HG03280 (cell line): ENCODE data around the gene MIA2.
"Not testable (repeated sequence)": the region's sequence is repeated elsewhere in the genome, so short reads cannot be mapped to it uniquely, and the experiment has no call there.

Source experiments
- ATAC-seq: cut with Tn5 transposase; IDR thresholded peaks from one replicate; pipeline ENCODE4 v1.9.1; 2021; ENCODE audit warnings: mild to moderate bottlenecking, moderate library complexity; ENCODE audit not compliant: unreplicated experiment

Gene MIA2, protein sequence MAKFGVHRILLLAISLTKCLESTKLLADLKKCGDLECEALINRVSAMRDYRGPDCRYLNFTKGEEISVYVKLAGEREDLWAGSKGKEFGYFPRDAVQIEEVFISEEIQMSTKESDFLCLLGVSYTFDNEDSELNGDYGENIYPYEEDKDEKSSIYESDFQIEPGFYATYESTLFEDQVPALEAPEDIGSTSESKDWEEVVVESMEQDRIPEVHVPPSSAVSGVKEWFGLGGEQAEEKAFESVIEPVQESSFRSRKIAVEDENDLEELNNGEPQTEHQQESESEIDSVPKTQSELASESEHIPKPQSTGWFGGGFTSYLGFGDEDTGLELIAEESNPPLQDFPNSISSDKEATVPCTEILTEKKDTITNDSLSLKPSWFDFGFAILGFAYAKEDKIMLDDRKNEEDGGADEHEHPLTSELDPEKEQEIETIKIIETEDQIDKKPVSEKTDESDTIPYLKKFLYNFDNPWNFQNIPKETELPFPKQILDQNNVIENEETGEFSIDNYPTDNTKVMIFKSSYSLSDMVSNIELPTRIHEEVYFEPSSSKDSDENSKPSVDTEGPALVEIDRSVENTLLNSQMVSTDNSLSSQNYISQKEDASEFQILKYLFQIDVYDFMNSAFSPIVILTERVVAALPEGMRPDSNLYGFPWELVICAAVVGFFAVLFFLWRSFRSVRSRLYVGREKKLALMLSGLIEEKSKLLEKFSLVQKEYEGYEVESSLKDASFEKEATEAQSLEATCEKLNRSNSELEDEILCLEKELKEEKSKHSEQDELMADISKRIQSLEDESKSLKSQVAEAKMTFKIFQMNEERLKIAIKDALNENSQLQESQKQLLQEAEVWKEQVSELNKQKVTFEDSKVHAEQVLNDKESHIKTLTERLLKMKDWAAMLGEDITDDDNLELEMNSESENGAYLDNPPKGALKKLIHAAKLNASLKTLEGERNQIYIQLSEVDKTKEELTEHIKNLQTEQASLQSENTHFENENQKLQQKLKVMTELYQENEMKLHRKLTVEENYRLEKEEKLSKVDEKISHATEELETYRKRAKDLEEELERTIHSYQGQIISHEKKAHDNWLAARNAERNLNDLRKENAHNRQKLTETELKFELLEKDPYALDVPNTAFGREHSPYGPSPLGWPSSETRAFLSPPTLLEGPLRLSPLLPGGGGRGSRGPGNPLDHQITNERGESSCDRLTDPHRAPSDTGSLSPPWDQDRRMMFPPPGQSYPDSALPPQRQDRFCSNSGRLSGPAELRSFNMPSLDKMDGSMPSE (N-terminal part only)

DNA sequence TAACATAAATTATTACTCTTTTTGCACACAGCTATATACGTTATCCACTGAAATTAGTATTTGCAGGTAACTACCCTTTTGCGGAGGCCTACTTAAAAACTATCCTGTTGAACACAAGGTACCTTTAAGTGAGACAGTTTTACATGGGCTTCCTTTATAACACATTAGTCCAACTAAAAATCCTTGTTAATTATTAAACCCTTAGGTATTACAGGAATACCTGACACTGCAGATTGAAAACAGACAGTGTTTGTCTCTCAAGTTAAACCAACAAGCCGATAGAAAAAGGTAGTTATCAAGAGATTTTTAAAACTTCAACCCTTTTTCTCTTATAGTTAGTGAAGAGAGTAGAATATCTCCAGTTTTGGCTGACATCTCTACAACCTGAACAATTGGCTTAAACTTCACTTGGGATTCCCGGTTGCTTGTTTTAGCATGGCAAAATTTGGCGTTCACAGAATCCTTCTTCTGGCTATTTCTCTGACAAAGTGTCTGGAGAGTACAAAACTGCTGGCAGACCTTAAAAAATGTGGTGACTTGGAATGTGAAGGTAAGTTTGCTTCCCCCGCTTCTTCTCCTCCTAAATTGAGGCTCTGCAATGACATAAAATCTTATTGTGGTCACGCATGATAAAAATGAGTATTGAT lies at the start of gene MIA2:
TSS of gene MIA2 (plus strand) at position 236 of the 647 bp plus-strand sequence. CDS start at position 436, 200 bp downstream.
- no peak for ATAC-seq

DNA sequence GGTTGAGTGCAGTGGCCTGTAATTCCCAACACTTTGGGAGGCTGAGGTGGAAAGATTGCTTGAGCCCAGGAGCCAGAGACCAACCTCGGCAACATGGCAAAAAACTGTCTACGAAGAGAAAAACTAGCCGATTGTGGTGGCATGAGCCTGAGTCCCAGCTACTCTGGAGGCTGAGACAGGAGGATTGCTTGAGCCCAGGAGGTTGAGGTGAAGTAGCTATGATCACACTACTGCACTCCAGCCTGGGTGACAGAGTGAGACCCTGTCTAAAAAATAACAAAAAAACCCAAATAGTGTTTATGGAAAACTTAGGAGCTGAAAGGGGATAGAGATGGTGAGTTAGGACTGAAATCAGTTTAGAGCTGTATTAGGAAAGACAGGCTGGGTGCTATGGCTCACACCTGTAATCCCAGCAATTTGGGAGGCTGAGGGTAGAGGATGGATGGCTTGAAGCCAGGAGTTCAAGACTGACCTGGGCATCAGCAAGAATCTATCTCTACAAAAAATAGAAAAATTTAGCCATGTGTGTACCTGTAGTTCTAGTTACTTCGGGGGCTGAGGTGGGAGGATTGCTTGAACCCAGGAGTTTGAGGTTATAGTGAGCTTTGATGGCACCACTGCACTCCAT lies 49.0 kb upstream of the MIA2 start:
- ATAC-seq = no peak

DNA sequence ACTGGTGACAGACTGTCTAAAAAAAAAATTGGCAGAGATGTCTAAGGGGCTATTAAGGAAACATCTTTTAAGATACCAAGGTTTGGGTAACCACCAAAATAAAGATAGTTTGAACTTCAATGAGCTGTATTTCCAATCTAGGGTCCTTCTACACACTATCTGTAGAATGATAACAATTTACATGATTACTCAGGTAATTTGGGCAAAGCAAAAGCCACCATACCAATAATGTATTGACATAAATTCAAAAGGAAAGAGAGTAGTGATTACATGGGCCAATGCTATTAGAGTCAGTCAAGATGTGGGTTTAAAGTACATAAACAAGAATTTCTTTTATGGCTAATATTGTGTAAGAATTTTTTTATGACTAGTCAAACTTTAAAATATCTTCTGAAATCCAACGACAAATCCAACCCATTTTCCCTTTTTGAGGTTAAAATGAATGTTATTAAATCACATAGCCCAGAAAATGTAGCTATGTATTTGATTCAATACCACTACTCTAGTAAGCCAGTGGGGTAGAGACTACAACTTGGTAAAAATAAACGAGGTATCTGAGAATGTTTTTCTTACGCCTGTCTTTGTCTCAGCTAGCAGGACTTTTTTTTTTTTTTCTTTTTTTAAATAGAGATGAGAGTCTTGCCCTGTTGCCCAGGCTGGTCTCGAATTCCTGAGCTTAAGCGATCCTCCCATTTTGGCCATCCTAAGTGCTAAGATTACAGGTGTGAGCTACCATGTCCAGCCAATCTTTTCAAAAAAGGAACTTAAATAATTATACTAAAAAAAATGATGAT lies 48.3 kb upstream of the MIA2 start:
- ATAC-seq = no peak

DNA sequence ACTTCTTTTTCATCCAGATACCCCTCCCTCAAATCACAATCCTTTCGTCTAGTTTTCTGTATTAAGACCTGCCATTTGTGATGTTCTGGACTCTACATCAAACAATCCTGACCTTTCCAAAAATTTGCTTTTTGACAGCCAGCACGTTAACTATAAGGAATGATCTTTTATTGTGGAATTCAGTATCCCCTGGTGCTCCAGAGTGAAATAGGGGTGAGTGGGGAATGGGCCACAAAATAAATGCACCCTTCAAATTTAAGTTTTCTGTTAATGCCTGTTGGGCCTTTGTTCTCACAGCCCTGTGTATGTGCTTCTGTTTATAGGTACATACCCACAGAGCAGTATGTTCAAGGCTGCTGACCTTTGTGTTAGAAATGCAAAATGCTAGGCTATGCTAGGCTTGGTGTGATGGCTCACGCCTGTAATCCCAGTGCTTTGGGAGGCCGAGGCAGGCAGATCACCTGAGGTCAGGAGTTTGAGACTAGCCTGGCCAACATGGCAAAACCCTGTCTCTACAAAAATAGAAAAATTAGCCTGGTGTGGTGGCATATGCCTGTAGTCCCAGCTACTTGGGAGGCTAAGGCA lies 46.7 kb upstream of the MIA2 start:
- ATAC-seq = no peak

DNA sequence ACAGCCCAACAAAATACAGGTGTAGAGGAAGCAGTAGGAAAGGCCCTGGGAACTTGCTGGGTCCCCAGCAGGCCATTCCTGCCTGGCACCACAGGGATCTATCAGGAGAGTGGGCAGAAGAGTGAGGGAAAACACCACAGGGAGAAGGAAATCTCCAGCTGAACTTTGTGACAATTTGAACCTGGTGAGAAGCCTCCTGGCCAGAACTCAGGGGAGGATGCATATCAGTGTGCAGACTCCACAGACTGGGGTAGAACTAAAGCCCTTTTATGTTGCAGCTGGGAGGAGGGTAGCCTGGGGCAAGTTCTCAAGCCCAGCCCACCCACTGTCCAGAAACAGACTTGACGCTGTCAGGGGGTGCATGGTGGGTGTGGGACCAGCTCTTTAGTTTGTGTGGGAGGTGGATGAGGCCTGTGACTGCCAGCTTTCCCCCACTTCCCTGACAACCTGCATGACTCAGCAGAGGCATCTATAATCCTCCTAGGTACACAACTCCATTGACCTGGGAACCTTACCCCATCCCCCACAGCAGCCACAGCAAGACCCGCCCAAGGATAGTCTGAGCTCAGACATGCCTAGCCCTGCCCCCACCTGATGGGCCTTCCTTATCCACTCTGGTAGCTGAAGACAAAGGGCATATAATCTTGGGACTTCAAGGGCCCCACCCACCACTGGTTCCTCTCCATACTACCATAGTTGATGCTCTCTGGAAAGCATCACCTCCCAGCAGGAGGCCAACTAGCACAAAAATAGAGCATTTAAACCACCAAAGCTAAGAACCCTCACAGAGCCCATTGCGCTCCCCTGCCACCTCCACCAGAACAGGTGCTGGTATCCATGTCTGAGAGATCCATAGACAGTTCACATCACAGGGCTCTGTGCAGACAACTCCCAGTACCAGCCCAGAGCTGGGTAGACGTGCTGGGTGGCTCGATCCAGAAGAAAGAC lies 29.8 kb upstream of the MIA2 start:
- ATAC-seq = no peak

DNA sequence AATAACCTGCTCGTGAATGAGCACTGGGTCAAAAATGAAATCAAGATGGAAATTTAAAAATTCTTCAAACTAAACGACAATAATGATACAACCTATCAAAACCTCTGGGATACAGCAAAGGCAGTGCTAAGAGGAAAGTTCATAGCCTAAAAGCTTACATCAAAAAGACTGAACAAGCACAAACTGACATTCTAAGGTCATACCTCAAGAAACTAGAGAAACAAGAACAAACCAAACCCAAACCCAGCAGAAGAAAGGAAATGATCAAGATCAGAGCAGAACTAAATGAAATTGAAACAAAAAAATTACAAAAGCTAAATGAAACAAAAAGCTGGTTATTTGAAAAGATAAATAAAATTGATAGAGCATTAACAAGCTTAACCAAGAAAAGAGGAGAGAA lies 26.3 kb upstream of the MIA2 start:
- ATAC-seq = not testable (repeated sequence)

DNA sequence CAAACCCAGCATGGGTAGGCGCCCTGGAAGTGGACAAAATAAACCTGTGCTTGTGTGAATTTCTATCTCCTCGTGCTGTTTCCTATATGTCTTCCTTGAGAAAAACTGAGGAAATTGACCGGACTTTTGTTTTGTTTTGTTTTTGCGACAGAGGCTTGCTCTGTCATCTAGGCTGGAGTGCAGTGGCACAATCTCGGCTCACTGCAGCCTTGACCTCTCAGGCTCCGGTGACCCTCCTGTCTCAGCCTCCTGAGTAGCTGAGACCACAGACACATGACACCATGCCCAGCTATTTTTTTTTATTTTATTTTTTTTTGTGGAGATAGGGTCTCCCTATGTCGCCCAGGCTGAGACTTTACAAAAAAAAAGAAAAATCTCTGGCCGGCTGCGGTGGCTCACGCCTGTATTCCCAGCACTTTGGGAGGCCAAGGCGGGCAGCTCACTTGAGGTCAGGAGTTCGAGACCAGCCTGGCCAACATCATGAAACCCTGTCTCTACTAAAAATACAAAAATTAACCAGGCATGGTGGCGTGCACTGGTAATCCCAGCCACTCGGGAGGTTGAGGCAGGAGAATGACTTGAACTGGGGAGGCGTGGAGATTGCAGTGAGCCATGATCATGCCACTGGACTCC lies 22.5 kb upstream of the MIA2 start:
- no peak for ATAC-seq

DNA sequence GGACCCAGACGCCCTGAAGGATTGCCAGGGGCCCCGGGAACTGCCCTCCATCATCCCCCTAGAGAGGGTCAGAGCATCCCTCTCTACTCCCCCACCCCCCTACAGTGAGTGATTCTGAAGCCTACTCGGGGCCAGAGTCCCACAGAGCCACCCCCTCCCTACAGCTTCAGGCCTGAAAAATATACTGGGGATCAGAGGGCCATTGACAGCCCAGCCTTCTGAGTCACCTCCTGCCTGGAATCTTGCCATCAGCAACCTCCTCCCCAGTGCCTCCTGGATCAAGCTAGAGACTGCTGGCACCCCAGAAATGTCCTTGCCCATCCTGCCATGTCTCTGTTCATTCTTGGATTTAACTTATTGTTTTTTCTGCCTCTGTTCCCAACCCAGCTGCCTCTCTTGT lies 21.7 kb upstream of the MIA2 start:
- ATAC-seq = no peak

DNA sequence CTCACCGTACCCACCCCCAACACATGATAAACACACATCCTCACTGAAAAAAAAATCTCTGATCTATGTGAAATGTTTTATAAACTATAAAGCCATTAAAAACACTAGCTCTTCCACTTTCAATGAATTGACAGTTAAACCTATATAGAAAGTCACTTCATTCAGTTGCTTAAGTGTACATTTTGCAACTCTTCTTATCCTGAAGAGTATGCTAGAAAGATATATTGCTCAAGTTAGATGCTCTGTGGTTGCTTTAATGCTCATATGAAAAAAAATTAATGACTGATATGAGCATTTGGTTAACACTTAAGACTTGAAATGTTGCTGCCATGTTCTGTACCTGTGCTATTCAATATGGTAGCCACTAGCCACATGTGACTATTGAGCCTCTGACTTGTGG lies 21.0 kb upstream of the MIA2 start:
- no peak for ATAC-seq

DNA sequence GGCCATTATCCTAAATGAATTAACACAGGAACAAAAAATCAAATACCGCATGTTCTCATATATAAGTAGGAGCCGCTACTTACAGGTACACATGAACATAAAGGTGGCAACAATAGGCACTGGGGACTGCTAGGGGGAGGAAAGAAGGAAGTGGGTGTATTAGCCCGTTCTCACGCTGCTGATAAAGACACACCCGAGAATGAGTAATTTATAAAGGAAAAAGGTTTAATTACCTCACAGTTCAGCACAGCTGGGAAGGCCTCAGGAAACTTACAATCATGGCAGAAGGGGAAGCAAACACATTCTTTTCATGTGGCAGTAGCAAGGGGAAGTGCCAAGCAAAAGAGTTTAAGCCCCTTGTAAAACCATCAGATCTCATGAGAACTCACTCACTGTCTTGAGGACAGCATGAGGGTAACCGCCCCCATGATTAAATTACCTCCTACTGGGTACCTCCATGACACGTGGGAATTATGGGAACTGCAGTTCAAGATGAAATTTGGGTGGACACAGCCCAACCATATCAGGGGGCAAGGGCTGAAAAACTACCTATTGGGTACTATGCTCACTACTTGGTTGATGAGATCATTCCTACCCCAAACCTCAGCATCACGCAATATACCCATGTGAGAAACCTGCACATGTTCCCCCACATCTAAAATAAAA lies 16.4 kb upstream of the MIA2 start:
- no peak for ATAC-seq

DNA sequence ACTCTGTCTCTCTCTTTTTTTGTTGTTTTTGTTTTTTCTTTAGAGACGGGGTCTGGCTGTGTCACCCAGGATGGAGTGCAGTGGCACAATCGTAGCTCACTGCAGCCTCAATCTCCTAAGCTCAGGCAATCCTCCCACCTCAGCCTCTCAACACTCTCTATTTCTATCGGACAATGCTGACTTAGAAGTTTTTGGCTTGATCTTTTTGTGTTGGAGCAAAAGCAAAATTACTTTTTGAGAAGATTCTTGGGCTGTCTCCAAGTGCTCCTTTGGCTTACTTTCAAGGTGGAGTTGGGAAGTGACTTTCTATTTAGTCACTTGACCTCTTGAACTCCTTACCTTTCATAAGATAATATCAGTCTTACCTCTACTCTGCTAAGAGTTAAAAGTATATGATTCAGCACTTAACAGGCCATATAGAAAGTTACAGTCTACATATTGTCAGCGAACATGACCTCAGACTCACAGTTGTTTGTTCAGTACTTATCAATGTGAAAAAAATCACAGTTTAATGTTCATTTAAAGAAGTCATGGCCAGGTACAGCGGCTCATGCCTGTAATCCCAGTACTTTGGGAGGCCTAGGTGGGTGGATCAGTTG lies 15.4 kb upstream of the MIA2 start:
- ATAC-seq = no peak

DNA sequence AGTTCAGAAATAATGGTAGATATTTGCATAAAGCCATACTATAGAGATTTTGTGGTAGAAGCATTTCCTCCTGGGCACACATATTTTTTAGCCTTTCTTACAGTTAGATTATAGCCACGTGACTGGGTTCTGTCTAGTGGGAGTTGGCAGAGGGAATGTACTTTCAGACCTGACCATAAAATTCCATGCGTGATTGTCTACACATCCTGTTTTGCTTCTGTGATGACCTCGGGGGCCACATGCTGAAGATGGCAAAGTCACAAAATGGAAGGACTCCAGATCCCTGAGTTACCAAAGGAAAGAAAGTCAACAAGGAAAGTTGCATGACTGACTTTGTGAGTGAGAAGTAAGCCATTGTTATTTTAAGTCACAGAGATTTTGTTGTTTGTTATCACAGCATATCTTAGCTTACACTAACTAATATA lies 14.6 kb upstream of the MIA2 start:
- ATAC-seq = no peak

DNA sequence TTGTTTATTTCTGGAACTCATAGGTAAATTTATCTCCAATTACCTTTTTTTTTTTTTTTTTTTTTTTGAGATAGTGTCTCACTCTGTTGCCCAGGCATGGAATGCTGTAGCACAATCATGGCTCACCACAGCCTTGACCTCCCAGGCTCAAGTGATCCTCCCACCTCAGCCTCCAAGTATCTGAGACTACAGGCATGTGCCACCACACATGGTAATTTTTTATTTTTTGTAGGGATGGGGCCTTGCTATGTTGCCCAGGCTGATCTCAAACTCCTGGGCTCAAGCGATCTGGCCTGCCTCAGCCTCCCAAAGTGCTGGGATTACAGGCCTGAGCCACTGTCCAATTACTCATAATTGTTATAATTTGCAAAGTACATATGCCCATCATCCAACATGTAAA lies 13.2 kb upstream of the MIA2 start:
- ATAC-seq = not testable (repeated sequence)

DNA sequence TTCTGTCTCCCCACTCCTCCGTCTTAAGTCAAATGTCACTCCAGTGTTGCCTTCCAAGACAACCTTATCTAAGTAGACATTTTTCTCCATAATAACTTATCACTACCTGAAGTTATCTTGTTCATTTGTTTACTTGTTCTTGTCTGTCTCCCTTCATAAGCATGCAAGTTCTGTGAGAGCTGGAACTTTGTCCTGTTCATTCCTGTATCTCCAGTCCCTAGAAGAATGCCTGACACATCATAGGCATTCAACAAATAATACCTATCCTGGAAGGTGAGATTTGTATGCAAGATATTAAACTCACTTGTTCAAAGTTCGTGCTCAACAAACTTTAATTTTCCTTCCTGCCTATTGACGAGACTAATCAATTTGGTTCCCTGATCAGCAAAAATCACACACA lies 5.7 kb upstream of the MIA2 start:
- ATAC-seq = no peak

DNA sequence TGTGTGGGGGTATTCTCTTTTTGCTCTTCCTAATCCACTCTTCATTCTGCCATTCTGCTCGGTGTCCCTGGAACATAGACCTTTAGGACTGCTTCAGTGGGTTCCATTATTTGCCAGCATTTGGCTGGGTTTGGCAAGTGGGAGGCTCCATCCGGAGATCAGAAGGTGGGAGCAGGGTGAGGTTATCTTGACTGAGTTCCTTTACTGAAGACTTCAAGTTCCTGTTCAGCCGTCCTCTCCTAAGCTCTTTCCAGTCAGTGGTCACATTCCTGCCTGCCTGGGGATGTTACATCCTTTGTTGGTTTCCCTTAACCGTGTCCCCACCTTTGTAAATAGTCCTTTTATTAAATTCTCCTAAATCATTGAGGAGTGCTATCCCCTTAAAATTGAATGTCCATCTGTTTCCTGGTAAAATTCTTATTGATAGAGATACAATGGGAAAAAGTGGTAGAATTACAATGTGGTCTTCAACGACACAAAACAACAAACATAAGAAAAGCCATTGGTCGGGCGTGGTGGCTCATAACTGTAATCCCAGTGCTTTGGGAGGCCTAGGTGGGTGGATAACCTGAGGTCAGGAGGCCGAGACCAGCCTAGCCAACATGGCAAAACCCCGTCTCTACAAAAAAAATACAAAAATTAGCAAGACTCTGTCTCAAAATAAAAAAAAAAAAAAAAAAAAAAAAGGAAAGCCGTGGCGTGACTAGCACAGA lies 5.0 kb upstream of the MIA2 start:
- no peak for ATAC-seq

DNA sequence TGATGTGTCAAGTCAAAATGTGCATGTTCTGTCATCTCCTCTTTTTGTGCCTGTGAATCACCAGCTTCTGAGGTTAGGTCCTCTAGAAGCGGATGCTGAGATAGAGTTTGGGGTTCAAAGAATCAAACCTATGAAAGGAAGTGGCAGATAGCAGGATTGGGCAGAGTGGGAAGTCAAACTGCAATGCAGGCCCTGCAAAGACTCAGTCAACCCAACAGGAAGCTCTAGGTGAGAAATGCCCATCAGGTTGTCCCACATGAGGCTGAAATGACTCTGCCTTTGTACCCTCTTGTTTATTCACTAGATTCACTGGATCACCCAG lies 4.5 kb upstream of the MIA2 start:
- ATAC-seq = peak; percentile 67
